AG09319 (cell line): ENCODE results near the gene WDFY4.

ENCODE experiments used
- DNase-seq: peaks from one replicate; pipeline ENCODE4 v3.0.0-alpha.2; 2010; ENCODE audit warnings: low read depth; ENCODE audit errors: extremely low read depth
- TF ChIP-seq, protein P1 (sequence below): IDR thresholded peaks from 2 replicates; pipeline ENCODE4 v1.5.1; 2011; ENCODE audit warnings: low read depth, mild to moderate bottlenecking, inconsistent platforms, low read length, moderate library complexity

WDFY4 gene

DNA sequence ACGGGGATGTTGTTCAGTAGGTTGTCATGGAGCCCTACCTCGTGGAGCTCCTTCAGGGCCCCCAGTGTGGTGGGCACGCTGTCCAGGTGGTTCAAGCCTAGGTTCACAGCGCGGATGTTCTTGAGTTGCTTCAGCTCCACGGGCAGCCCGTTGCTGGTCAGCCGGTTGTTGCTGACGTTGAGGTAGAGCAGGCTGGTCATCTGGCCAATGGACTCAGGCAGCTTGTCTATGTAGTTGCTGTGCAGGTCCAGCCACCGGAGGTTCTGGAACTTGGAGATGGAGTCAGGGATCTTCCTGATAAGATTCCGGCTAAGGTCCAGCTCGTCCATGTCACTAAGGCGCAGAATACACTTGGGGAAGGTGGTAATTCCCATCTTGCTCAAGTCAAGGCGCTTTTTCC lies 229.0 kb downstream of the WDFY4 start:
- no peak for DNase-seq
- TF ChIP-seq, protein P1, sequence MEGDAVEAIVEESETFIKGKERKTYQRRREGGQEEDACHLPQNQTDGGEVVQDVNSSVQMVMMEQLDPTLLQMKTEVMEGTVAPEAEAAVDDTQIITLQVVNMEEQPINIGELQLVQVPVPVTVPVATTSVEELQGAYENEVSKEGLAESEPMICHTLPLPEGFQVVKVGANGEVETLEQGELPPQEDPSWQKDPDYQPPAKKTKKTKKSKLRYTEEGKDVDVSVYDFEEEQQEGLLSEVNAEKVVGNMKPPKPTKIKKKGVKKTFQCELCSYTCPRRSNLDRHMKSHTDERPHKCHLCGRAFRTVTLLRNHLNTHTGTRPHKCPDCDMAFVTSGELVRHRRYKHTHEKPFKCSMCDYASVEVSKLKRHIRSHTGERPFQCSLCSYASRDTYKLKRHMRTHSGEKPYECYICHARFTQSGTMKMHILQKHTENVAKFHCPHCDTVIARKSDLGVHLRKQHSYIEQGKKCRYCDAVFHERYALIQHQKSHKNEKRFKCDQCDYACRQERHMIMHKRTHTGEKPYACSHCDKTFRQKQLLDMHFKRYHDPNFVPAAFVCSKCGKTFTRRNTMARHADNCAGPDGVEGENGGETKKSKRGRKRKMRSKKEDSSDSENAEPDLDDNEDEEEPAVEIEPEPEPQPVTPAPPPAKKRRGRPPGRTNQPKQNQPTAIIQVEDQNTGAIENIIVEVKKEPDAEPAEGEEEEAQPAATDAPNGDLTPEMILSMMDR, result no peak

DNA sequence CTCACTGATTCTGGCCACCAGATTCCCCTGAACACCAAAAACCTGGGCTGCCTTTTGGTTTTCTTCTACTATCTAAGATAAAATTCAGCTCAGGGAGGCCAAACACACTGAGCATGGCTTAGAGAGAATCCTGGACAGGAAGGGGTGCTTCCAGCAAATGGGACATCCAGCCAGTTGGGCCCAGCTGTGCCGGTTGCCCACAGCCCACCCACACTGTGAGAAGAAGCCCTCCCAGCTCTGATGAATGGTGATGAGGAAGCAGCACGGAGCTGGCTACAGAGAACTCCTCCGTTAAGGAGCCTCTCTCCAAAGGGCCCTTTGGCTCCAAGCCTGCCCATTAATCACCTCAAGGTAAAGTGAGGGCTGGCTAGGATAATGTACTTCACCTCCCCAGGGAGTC lies 239.1 kb downstream of the WDFY4 start:
- no peak for DNase-seq
- TF ChIP-seq, protein P1, result no peak

DNA sequence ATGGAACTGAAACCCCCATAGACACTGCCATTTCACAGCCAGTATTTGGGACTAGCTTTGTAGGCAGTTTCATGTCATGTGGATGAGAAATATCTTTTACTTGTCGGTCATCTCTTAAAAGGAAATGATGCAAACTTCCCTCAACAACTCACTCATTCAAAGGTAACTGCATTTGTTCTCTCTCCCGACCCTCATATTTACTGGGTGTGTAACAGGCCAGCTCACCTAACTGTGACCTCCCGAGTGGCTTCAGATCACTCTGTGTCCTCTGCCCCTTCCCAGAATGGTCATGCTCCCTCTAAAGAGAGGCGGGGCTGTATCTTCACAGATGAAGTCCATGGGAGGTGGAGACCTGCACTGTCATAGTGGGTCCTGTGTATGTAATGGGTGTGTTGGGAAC lies 240.3 kb downstream of the WDFY4 start:
- TF ChIP-seq, protein P1, result no peak
- no peak for DNase-seq

DNA sequence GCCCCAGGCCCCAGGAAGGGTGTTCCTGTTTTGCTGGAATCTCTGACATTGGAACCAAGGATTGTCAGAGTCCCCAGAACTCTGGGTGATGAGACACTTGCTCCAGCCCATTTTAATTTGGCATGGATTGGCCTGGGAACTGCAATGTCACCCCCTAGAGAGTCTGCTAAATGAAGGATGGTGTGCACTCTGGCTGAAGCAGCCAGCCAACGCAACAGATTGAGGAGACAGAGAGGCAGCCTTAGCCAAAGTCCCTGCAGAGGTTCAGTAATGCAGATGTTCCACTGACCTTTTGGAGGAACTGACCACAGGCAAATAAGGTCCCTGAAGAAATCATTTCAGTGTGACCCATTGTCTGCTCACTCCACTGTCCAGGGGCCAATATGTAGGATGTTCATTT lies 241.6 kb downstream of the WDFY4 start:
- TF ChIP-seq, protein P1, result no peak
- no peak for DNase-seq

DNA sequence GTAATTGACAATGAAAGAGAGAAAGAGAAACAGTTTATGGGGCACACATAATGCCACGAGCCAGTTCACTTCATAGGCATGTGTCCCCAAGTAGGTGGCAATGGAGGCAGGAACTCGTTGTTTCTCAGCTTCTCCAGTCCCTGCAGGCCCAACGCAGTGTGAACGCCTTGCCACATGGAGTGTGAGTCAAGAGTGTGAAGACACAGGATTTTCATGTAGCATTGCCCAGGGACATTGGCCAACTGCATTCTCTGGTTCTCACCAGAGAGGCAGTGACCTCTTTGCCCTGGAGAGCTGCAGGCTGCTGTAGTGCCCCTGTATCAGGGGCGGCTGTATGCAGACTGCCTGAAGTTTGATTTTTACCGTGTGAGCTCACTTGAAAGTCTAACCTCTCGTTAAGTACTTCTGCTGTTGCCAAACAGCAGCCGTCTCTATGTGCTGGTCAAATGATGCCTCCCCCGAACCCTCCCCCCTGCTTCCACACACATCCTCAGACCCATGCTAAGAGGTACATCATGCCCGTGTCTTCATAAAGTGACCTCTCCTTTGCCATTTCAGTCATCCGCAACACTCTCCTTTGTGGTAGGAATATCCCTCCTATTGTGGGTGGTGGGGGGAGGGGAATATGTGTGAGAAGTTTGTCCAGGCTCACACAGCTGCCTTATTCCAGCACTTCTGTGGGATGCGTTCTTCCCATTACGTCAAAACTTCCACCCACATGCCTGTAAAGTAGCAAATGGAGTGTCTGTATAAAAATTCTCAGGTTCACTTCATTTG lies 242.3 kb downstream of the WDFY4 start:
- no peak for DNase-seq
- TF ChIP-seq, protein P1, result no peak

DNA sequence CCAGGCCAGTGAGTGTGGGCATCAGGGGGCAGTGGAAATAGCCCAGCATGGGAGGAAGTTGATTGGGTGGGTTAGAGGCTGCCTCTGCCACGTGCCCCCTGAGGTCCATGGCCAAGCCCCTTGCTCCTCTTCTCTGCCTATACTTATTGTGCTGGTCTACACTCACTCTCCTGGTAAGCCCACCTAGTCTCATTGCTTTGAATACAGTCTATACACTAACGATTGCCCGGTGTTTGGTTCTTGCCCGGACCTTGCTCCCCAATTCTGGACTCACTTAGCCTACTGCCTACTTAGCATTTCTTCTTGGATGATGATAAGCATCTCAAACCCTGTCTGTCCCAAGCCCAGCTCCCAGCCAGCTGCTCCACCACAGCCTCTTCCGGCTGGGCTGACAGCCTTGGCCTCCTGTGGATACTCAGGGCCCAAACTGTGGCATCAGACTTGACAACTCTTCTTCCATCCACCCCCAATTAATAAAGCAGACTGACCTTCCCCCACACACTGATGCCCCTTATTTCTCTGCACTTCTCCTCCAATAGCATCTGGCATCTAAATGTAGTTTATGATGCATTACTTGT lies 244.8 kb downstream of the WDFY4 start:
- TF ChIP-seq, protein P1, result no peak

DNA sequence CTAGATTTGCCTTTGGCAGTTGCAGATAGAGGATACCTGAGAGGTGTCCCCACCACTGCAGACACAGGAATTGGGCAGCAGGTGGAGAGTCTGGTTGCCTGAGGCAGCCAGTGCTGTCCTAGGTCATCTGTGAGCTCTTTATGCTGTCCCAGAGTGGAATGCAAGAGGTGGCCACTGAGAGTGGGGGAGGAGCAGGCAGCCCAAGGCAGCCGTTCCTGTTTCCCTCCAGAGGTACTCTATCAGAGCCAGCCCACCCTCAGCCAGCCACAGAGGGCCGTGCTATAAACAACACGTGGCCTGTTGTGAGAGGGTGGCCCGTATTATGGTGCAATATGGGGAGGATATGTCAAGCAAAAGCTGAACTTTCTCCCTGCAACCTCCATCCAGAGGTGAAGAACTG lies 246.5 kb downstream of the WDFY4 start:
- no peak for DNase-seq
- TF ChIP-seq, protein P1, result no peak

More for the DNA sequence above, 244.8 kb downstream of the WDFY4 start:
- DNase-seq, result no peak
